GM12878 (cell line): ENCODE data around the gene SBNO1. TPM values are rescaled to one million over a fixed set of nuclear protein-coding genes. Genes with fewer than 3 reads are reported as not detected.

Source experiments
- CHD4 ChIP-seq: fragments of 200-600 bp; sonication (generic); IDR thresholded peaks from 2 replicates; pipeline ENCODE4 v1.6.1; 2016; ENCODE audit warnings: mild to moderate bottlenecking
- EED ChIP-seq: sonication (generic); IDR thresholded peaks from 2 replicates; pipeline ENCODE4 v1.6.1; 2016; ENCODE audit warnings: antibody characterized with exemption, low read depth
- MTA3 ChIP-seq: IDR thresholded peaks from 2 replicates; pipeline ENCODE4 v1.6.1; 2012; ENCODE audit warnings: low read length, inconsistent platforms, borderline replicate concordance
- MXI1 ChIP-seq: fragments of 150-350 bp; IDR thresholded peaks from 2 replicates; pipeline ENCODE4 v1.6.1; 2011; ENCODE audit warnings: low read depth, mild to moderate bottlenecking, inconsistent platforms, low read length, improper control_type of control experiment
- NFXL1 ChIP-seq: fragments of 450-650 bp; IDR thresholded peaks from 2 replicates; pipeline ENCODE4 v1.6.1; 2017; ENCODE audit warnings: antibody characterized with exemption, mild to moderate bottlenecking, borderline replicate concordance
- NKRF ChIP-seq: fragments of 450-650 bp; conservative IDR thresholded peaks from 2 replicates; pipeline ENCODE4 v1.6.1; 2017; ENCODE audit warnings: mild to moderate bottlenecking, moderate library complexity
- polyA plus RNA-seq, 11 experiments: library from polyadenylated mRNA; depleted of rRNA in 4 of 11; unstranded in 6 of 11; stranded (reverse) in 5 of 11; fragments of >200 nt; fragmentation: Nextera tagmentation in 4 of 11; fragmentation: Illumina TruSeq in 1 of 11; extraction: Ambion mirVana in 4 of 11; extraction: Trizol in 1 of 11; gene quantifications; 1 replicate in 1 of 11; 2 replicates in 10 of 11; pipeline versions ENCODE4 v1.2.1 to v1.2.3, GENCODE V29; 2011 to 2016; ENCODE audit warnings: inconsistent platforms in 2 of 11, missing spikeins in 2 of 11, low read depth in 1 of 11
- small RNA-seq: library from RNA; depleted of rRNA; stranded (forward); fragments of <200 nt; gene quantifications from one replicate; pipeline ENCODE3, GENCODE V24; 2014
- total RNA-seq, 4 experiments: library from RNA; depleted of rRNA in 3 of 4; stranded (reverse); fragments of >200 nt in 3 of 4; fragmentation: Illumina TruSeq in 1 of 4; extraction: Trizol in 1 of 4; gene quantifications; 2 replicates each; pipeline versions ENCODE4 v1.2.1 to v1.2.3, GENCODE V29; 2013 to 2021

The SBNO1 gene
- total and polyA plus RNA-seq, 10 of the 15 experiments (the other 5 are each of a cell fraction or from before 2014, with no cell fraction given) = 7.5 to 39.7 (median 20.9) TPM

- TF ChIP-seq NKRF (no peak), NFXL1 (no peak), MXI1 (no peak), MTA3 (no peak), EED (no peak), CHD4 (no peak)
These were observed 122.3 kb downstream of the SBNO1 start (continued) for GRCh38 chr12:123242116-123242904.

Small RNAs within 50 kb of the gene (small RNA-seq; reads per million reads assigned to genes)
- gene RF00019 = not detected
- gene RNA5SP375 = 0.23 reads per million

Other genes with a start within 250 kb of the SBNO1 start
Only the 7 nearest of the 10 such genes appear.
- gene MPHOSPH9, start 131.7 kb downstream of the SBNO1 start, total RNA-seq (2014; rRNA removed) = 53.5 and 66.9 TPM in 2 replicates
- 72.2 and 80.2 TPM in 2 replicates for gene MPHOSPH9, start 131.7 kb downstream of the SBNO1 start, total RNA-seq (2014; rRNA removed; fragmentation: Illumina TruSeq; extraction: Trizol)
- 41.9 and 45.2 TPM in 2 replicates for gene MPHOSPH9, start 131.7 kb downstream of the SBNO1 start, total RNA-seq (2021)
- 45.3 and 67.6 TPM in 2 replicates for gene MPHOSPH9, start 131.7 kb downstream of the SBNO1 start, polyA plus RNA-seq (2011; rRNA removed)
- 46.2 and 55.8 TPM in 2 replicates for gene MPHOSPH9, start 131.7 kb downstream of the SBNO1 start, polyA plus RNA-seq (2014; fragmentation: Illumina TruSeq; extraction: Trizol)
- gene MPHOSPH9, start 131.7 kb downstream of the SBNO1 start, polyA plus RNA-seq (2014; fragmentation: Nextera tagmentation; extraction: Ambion mirVana) = 10 to 100 TPM; 11.5 to 13.3 TPM
- 35.9 and 44.8 TPM in 2 replicates for gene MPHOSPH9, start 131.7 kb downstream of the SBNO1 start, polyA plus RNA-seq (2014; rRNA removed)
- 10 to 100 TPM; 51.2 to 58.1 TPM for gene MPHOSPH9, start 131.7 kb downstream of the SBNO1 start, polyA plus RNA-seq (2016; fragmentation: Nextera tagmentation; extraction: Ambion mirVana)
- gene MTRFR, start 131.4 kb downstream of the SBNO1 start, total RNA-seq (2014; rRNA removed) = 17.5 and 24.1 TPM in 2 replicates
- 30.7 and 31.1 TPM in 2 replicates for gene MTRFR, start 131.4 kb downstream of the SBNO1 start, total RNA-seq (2014; rRNA removed; fragmentation: Illumina TruSeq; extraction: Trizol)
- gene MTRFR, start 131.4 kb downstream of the SBNO1 start, total RNA-seq (2021) = 14.9 and 15.6 TPM in 2 replicates
- gene MTRFR, start 131.4 kb downstream of the SBNO1 start, polyA plus RNA-seq (2011; rRNA removed) = 9.7 and 12.2 TPM in 2 replicates
- 24.5 and 27.8 TPM in 2 replicates for gene MTRFR, start 131.4 kb downstream of the SBNO1 start, polyA plus RNA-seq (2014; fragmentation: Illumina TruSeq; extraction: Trizol)
- gene MTRFR, start 131.4 kb downstream of the SBNO1 start, polyA plus RNA-seq (2014; fragmentation: Nextera tagmentation; extraction: Ambion mirVana) = 10 to 100 TPM; 30.8 to 33.4 TPM
- 21.0 and 25.0 TPM in 2 replicates for gene MTRFR, start 131.4 kb downstream of the SBNO1 start, polyA plus RNA-seq (2014; rRNA removed)
- 10 to 100 TPM; 25.2 to 25.5 TPM for gene MTRFR, start 131.4 kb downstream of the SBNO1 start, polyA plus RNA-seq (2016; fragmentation: Nextera tagmentation; extraction: Ambion mirVana)
- 79.6 and 95.3 TPM in 2 replicates for gene CDK2AP1, start 93.0 kb downstream of the SBNO1 start, total RNA-seq (2014; rRNA removed)
- 59.8 and 67.5 TPM in 2 replicates for gene CDK2AP1, start 93.0 kb downstream of the SBNO1 start, total RNA-seq (2014; rRNA removed; fragmentation: Illumina TruSeq; extraction: Trizol)
- 62.9 and 63.6 TPM in 2 replicates for gene CDK2AP1, start 93.0 kb downstream of the SBNO1 start, total RNA-seq (2021)
- 86.1 and 108 TPM in 2 replicates for gene CDK2AP1, start 93.0 kb downstream of the SBNO1 start, polyA plus RNA-seq (2011; rRNA removed)
- gene CDK2AP1, start 93.0 kb downstream of the SBNO1 start, polyA plus RNA-seq (2014; fragmentation: Illumina TruSeq; extraction: Trizol) = 108 and 120 TPM in 2 replicates
- gene CDK2AP1, start 93.0 kb downstream of the SBNO1 start, polyA plus RNA-seq (2014; fragmentation: Nextera tagmentation; extraction: Ambion mirVana) = 10 to 100 TPM; 42.4 to 54.7 TPM
- 66.9 and 74.3 TPM in 2 replicates for gene CDK2AP1, start 93.0 kb downstream of the SBNO1 start, polyA plus RNA-seq (2014; rRNA removed)
- gene CDK2AP1, start 93.0 kb downstream of the SBNO1 start, polyA plus RNA-seq (2016; fragmentation: Nextera tagmentation; extraction: Ambion mirVana) = 10 to 100 TPM; 22.0 to 24.6 TPM
- gene KMT5A, start 19.3 kb upstream of the SBNO1 start, total RNA-seq (2014; rRNA removed) = 33.7 and 41.3 TPM in 2 replicates
- gene KMT5A, start 19.3 kb upstream of the SBNO1 start, total RNA-seq (2014; rRNA removed; fragmentation: Illumina TruSeq; extraction: Trizol) = 39.2 and 39.4 TPM in 2 replicates
- 39.2 and 47.1 TPM in 2 replicates for gene KMT5A, start 19.3 kb upstream of the SBNO1 start, total RNA-seq (2021)
- gene KMT5A, start 19.3 kb upstream of the SBNO1 start, polyA plus RNA-seq (2011; rRNA removed) = 30.0 and 31.8 TPM in 2 replicates
- gene KMT5A, start 19.3 kb upstream of the SBNO1 start, polyA plus RNA-seq (2014; fragmentation: Illumina TruSeq; extraction: Trizol) = 45.4 and 54.2 TPM in 2 replicates
- gene KMT5A, start 19.3 kb upstream of the SBNO1 start, polyA plus RNA-seq (2014; fragmentation: Nextera tagmentation; extraction: Ambion mirVana) = 1 to 10 TPM; 3.2 to 6.8 TPM
- 34.7 and 41.0 TPM in 2 replicates for gene KMT5A, start 19.3 kb upstream of the SBNO1 start, polyA plus RNA-seq (2014; rRNA removed)
- gene KMT5A, start 19.3 kb upstream of the SBNO1 start, polyA plus RNA-seq (2016; fragmentation: Nextera tagmentation; extraction: Ambion mirVana) = 10 to 100 TPM; 17.3 to 18.3 TPM
- gene RILPL2, start 71.8 kb upstream of the SBNO1 start, total RNA-seq (2014; rRNA removed) = 18.9 and 19.2 TPM in 2 replicates
- gene RILPL2, start 71.8 kb upstream of the SBNO1 start, total RNA-seq (2014; rRNA removed; fragmentation: Illumina TruSeq; extraction: Trizol) = 16.9 and 17.8 TPM in 2 replicates
- 18.7 and 19.2 TPM in 2 replicates for gene RILPL2, start 71.8 kb upstream of the SBNO1 start, total RNA-seq (2021)
- gene RILPL2, start 71.8 kb upstream of the SBNO1 start, polyA plus RNA-seq (2011; rRNA removed) = 21.8 and 23.9 TPM in 2 replicates
- gene RILPL2, start 71.8 kb upstream of the SBNO1 start, polyA plus RNA-seq (2014; fragmentation: Illumina TruSeq; extraction: Trizol) = 15.8 and 20.3 TPM in 2 replicates
- 1 to 10 TPM; 3.5 to 8.3 TPM for gene RILPL2, start 71.8 kb upstream of the SBNO1 start, polyA plus RNA-seq (2014; fragmentation: Nextera tagmentation; extraction: Ambion mirVana)
- gene RILPL2, start 71.8 kb upstream of the SBNO1 start, polyA plus RNA-seq (2014; rRNA removed) = 23.2 and 24.0 TPM in 2 replicates
- 10 to 100 TPM; 36.9 to 38.5 TPM for gene RILPL2, start 71.8 kb upstream of the SBNO1 start, polyA plus RNA-seq (2016; fragmentation: Nextera tagmentation; extraction: Ambion mirVana)
- 23.6 and 27.2 TPM in 2 replicates for gene SNRNP35, start 93.3 kb upstream of the SBNO1 start, total RNA-seq (2014; rRNA removed)
- 36.3 and 37.0 TPM in 2 replicates for gene SNRNP35, start 93.3 kb upstream of the SBNO1 start, total RNA-seq (2014; rRNA removed; fragmentation: Illumina TruSeq; extraction: Trizol)
- 17.7 and 21.6 TPM in 2 replicates for gene SNRNP35, start 93.3 kb upstream of the SBNO1 start, total RNA-seq (2021)
- 22.0 and 22.6 TPM in 2 replicates for gene SNRNP35, start 93.3 kb upstream of the SBNO1 start, polyA plus RNA-seq (2011; rRNA removed)
- 41.0 and 46.9 TPM in 2 replicates for gene SNRNP35, start 93.3 kb upstream of the SBNO1 start, polyA plus RNA-seq (2014; fragmentation: Illumina TruSeq; extraction: Trizol)
- 10 to 100 TPM; 25.0 to 49.6 TPM for gene SNRNP35, start 93.3 kb upstream of the SBNO1 start, polyA plus RNA-seq (2014; fragmentation: Nextera tagmentation; extraction: Ambion mirVana)
- gene SNRNP35, start 93.3 kb upstream of the SBNO1 start, polyA plus RNA-seq (2014; rRNA removed) = 28.7 and 33.1 TPM in 2 replicates
- gene SNRNP35, start 93.3 kb upstream of the SBNO1 start, polyA plus RNA-seq (2016; fragmentation: Nextera tagmentation; extraction: Ambion mirVana) = 10 to 100 TPM; 27.0 to 31.0 TPM
- gene RILPL1, start 168.9 kb upstream of the SBNO1 start, total RNA-seq (2014; rRNA removed) = 0.23 and 0.65 TPM in 2 replicates
- 0.18 and 0.27 TPM in 2 replicates for gene RILPL1, start 168.9 kb upstream of the SBNO1 start, total RNA-seq (2014; rRNA removed; fragmentation: Illumina TruSeq; extraction: Trizol)
- 0.41 and 0.56 TPM in 2 replicates for gene RILPL1, start 168.9 kb upstream of the SBNO1 start, total RNA-seq (2021)
- 0.61 and 0.73 TPM in 2 replicates for gene RILPL1, start 168.9 kb upstream of the SBNO1 start, polyA plus RNA-seq (2011; rRNA removed)
- gene RILPL1, start 168.9 kb upstream of the SBNO1 start, polyA plus RNA-seq (2014; fragmentation: Illumina TruSeq; extraction: Trizol) = 0.35 TPM in 1 of 2 replicates, not detected in the other
- gene RILPL1, start 168.9 kb upstream of the SBNO1 start, polyA plus RNA-seq (2014; fragmentation: Nextera tagmentation; extraction: Ambion mirVana) = under 1 TPM; 0.07 to 0.14 TPM
- gene RILPL1, start 168.9 kb upstream of the SBNO1 start, polyA plus RNA-seq (2014; rRNA removed) = 0.47 and 0.57 TPM in 2 replicates
- under 1 TPM; 0.05 to 0.11 TPM for gene RILPL1, start 168.9 kb upstream of the SBNO1 start, polyA plus RNA-seq (2016; fragmentation: Nextera tagmentation; extraction: Ambion mirVana)